K562 (cell line): ENCODE measurements around the gene NQO2. TPM values are rescaled to one million over a fixed set of nuclear protein-coding genes. Genes with fewer than 3 reads are reported as not detected.
A peak's percentile ranks its signal among the peaks of the same experiment; 100 is the strongest.

ENCODE experiments used
- ATF3 ChIP-seq, 2 experiments: fragments of 450-650 bp in 1 of 2; sonication (generic) in 1 of 2; formaldehyde crosslinking in 1 of 2; IDR thresholded peaks in 1 of 2; conservative IDR thresholded peaks in 1 of 2; 2 replicates each; pipeline versions ENCODE4 v1.6.1 to v1.8.1; 2016 to 2023; ENCODE audit warnings: mild to moderate bottlenecking in 2 of 2, moderate library complexity in 2 of 2, inconsistent platforms in 1 of 2, missing genetic modification reagents in 1 of 2
- BCLAF1 ChIP-seq, 2 experiments: fragments of 450-650 bp in 1 of 2; IDR thresholded peaks; 2 replicates each; pipeline ENCODE4 v1.6.1; 2011 to 2017; ENCODE audit warnings: low read depth in 2 of 2, antibody characterized with exemption in 1 of 2, borderline replicate concordance in 1 of 2, low read length in 1 of 2, mild to moderate bottlenecking in 1 of 2, mixed read lengths in 1 of 2; ENCODE audit not compliant: control insufficient read depth in 1 of 2
- E2F3 ChIP-seq: fragments of 250-450 bp; sonication (Bioruptor Pico); IDR thresholded peaks from 2 replicates; pipeline ENCODE4 v1.4.0; 2020; ENCODE audit warnings: mild to moderate bottlenecking
- MXI1 ChIP-seq: IDR thresholded peaks from 2 replicates; pipeline ENCODE4 v1.6.1; 2011; ENCODE audit warnings: low read depth, mild to moderate bottlenecking, improper control_type of control experiment, low read length
- PML ChIP-seq: IDR thresholded peaks from 2 replicates; pipeline ENCODE4 v1.6.1; 2012; ENCODE audit warnings: low read length, inconsistent platforms
- POLR2G ChIP-seq: fragments of 200-400 bp; formaldehyde crosslinking; IDR thresholded peaks from 2 replicates; pipeline ENCODE4 v1.6.1; 2017; ENCODE audit warnings: low read depth, mild to moderate bottlenecking, antibody characterized with exemption, low read length, moderate library complexity
- SMARCA5 ChIP-seq: fragments of 450-650 bp; IDR thresholded peaks from 2 replicates; pipeline ENCODE4 v1.6.1; 2016
- SMARCC2 ChIP-seq: fragments of 450-650 bp; IDR thresholded peaks from 2 replicates; pipeline ENCODE4 v1.6.1; 2017; ENCODE audit warnings: antibody characterized with exemption, moderate library complexity, mild to moderate bottlenecking, low read depth
- TEAD1 ChIP-seq, 2 experiments: fragments of 450-650 bp in 1 of 2; sonication (generic) in 1 of 2; formaldehyde crosslinking; IDR thresholded peaks; 2 replicates each; pipeline versions ENCODE4 v1.4.0 to v1.8.0; 2020 to 2022; ENCODE audit warnings: mild to moderate bottlenecking in 2 of 2, missing genetic modification reagents in 1 of 2
- ZEB2 ChIP-seq: fragments of 450-650 bp; IDR thresholded peaks from 2 replicates; pipeline ENCODE4 v1.6.1; 2016
- ZNF175 ChIP-seq: fragments of 200-800 bp; sonication (Bioruptor generic); IDR thresholded peaks from 2 replicates; pipeline ENCODE4 v1.6.1; 2016; ENCODE audit warnings: low read depth, mild to moderate bottlenecking, missing genetic modification characterization, missing compliant biosample characterization
- ZNF316 ChIP-seq: fragments of 450-650 bp; IDR thresholded peaks from 2 replicates; pipeline ENCODE4 v1.6.1; 2016
- ZNF717 ChIP-seq: fragments of 250-450 bp; sonication (Bioruptor Pico); IDR thresholded peaks from 2 replicates; pipeline ENCODE4 v1.5.0; 2021
- ZNF764 ChIP-seq: fragments of 250-450 bp; sonication (Bioruptor Pico); IDR thresholded peaks from 2 replicates; pipeline ENCODE4 v1.4.0; 2020; ENCODE audit warnings: low read depth, mild to moderate bottlenecking, moderate library complexity
- polyA plus RNA-seq, 8 experiments: library from polyadenylated mRNA; depleted of rRNA in 4 of 8; stranded (reverse) in 5 of 8; unstranded in 3 of 8; fragments of >200 nt; fragmentation: Nextera tagmentation in 2 of 8; fragmentation: Illumina TruSeq in 1 of 8; extraction: Ambion mirVana in 2 of 8; extraction: Trizol in 1 of 8; gene quantifications; 2 replicates each; pipeline versions ENCODE4 v1.2.1 to v1.2.3, GENCODE V29; 2011 to 2014; ENCODE audit warnings: inconsistent platforms in 1 of 8, missing spikeins in 1 of 8
- total RNA-seq, 7 experiments: library from RNA; depleted of rRNA in 6 of 7; stranded (reverse); fragments of >200 nt in 6 of 7; fragmentation: Illumina TruSeq in 2 of 7; extraction: Trizol in 2 of 7; gene quantifications; 2 replicates each; pipeline versions ENCODE4 v1.2.1 to v1.2.3, GENCODE V29; 2011 to 2021; ENCODE audit warnings: low replicate concordance in 1 of 7
- TF ChIP-seq, protein P1 (sequence below): fragments of 450-650 bp; formaldehyde crosslinking; IDR thresholded peaks from 2 replicates; pipeline ENCODE4 v1.4.0; 2020; ENCODE audit warnings: mild to moderate bottlenecking, moderate library complexity
- TF ChIP-seq, protein P2 (sequence below): fragments of 250-450 bp; sonication (Bioruptor Pico); IDR thresholded peaks from 2 replicates; pipeline ENCODE4 v1.8.0; 2022; ENCODE audit warnings: inconsistent platforms

The NQO2 gene
- total and polyA plus RNA-seq, 9 of the 15 experiments (the other 6 are each of a cell fraction or from before 2014, with no cell fraction given) = 54.6 to 214 (median 116) TPM

- TF ChIP-seq POLR2G (peak; percentile 92), ZNF717 (CRISPR knock-in tag) (no peak), SMARCC2 (no peak), MXI1 (0 out of 2 replicates have a peak, but pooled peaks have one; percentile 50), E2F3 (CRISPR knock-in tag) (peak; percentile 61; the same call in 1 of the 2 replicates), BCLAF1 (IDR thresholded peaks at IDR 0.05; ENCODE audit: borderline replicate concordance in 1 of 2, control insufficient read depth in 1 of 2, low read depth in 2 of 2, low read length in 1 of 2) (no peak), ZNF764 (peak; percentile 72; the same call in 1 of the 2 replicates), ZEB2 (no peak; the same call in 1 of the 2 replicates), ATF3 (IDR thresholded peaks at IDR 0.05) (peak; percentile 97), ATF3 (CRISPR knock-in tag; conservative IDR thresholded peaks at IDR 0.05) (peak; percentile 89), TEAD1 (CRISPR knock-in tag; IDR thresholded peaks at IDR 0.05) (peak in 1 of 2 experiments; percentile 14; a peak in 1 of 4 replicates), ZNF316 (peak; percentile 71), ZNF175 (CRISPR knock-in tag) (0 out of 2 replicates have a peak, but pooled peaks have one; percentile 23), SMARCA5 (no peak), PML (peak; percentile 58; the same call in 1 of the 2 replicates)
- TF ChIP-seq, protein P1, sequence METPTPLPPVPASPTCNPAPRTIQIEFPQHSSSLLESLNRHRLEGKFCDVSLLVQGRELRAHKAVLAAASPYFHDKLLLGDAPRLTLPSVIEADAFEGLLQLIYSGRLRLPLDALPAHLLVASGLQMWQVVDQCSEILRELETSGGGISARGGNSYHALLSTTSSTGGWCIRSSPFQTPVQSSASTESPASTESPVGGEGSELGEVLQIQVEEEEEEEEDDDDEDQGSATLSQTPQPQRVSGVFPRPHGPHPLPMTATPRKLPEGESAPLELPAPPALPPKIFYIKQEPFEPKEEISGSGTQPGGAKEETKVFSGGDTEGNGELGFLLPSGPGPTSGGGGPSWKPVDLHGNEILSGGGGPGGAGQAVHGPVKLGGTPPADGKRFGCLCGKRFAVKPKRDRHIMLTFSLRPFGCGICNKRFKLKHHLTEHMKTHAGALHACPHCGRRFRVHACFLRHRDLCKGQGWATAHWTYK (CRISPR knock-in tag) = peak; percentile 89; the same call in 1 of the 2 replicates
- TF ChIP-seq, protein P2, sequence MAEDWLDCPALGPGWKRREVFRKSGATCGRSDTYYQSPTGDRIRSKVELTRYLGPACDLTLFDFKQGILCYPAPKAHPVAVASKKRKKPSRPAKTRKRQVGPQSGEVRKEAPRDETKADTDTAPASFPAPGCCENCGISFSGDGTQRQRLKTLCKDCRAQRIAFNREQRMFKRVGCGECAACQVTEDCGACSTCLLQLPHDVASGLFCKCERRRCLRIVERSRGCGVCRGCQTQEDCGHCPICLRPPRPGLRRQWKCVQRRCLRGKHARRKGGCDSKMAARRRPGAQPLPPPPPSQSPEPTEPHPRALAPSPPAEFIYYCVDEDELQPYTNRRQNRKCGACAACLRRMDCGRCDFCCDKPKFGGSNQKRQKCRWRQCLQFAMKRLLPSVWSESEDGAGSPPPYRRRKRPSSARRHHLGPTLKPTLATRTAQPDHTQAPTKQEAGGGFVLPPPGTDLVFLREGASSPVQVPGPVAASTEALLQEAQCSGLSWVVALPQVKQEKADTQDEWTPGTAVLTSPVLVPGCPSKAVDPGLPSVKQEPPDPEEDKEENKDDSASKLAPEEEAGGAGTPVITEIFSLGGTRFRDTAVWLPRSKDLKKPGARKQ (CRISPR knock-in tag) = no peak
Observed at GRCh38 chr6:2988426-2989331, 11.0 kb upstream of the NQO2 start (continued).
